T-helper 1 cell treated with Interleukin-12 subunit alpha and Interleukin-12 subunit beta and Interleukin-4 antibody, amounts not matched to agents 30 ng/mL and 1 ng/mL, for 36 hours (primary cell): Measurements from ENCODE around the gene NKX2-8. TPM values are rescaled to one million over a fixed set of nuclear protein-coding genes. Genes with fewer than 3 reads are reported as not detected.

Experiments used
- intact Hi-C: fragments of 100-400 bp; cut with micrococcal nuclease; formaldehyde crosslinking; loops from one replicate; pipeline ENCODE4 v1.15.1; 2024
- total RNA-seq: library from RNA; stranded (reverse); gene quantifications from 2 replicates; pipeline ENCODE4 v1.2.3, GENCODE V29; 2022

Gene NKX2-8
- total RNA-seq, result not detected in 2 replicates

GRCh38 chr14:36582011-36582873 is at the start of gene NKX2-8:
Gene NKX2-8 (minus strand): TSS chr14:36582614. CDS start chr14:36582389, 225 bp downstream.
- intact Hi-C loops, result loop anchor here (1.0 to 5.0 kb wide), 3 partner anchors 60 to 1010 kb away; partner anchors contain the start of gene NKX2-1

- intact Hi-C loops, result no loop called here
Observed at GRCh38 chr14:36627981-36628380, 45.6 kb upstream of the NKX2-8 start.

DNA sequence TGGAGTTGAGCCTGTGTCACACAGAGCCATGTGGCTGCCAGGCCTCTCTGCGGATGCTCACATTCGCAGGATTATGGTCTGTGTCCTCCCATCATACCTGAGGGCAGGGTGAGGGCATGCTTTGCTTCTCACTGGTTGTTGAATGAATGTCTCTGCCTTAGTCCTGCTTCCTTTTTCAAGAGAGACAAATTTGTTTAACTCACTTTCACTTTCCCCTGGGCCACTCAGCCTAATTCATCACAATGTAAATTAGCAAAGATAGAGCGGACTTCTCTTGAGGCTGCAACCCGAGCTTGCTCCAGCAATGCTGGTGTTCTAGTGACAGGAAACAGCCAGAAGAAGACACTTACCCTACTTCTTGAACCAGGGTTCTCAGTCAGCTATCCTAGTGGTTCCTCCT is 43.7 kb upstream of the NKX2-8 start:
- intact Hi-C loops, result no loop called here

GRCh38 chr14:36625436-36625835 is 43.0 kb upstream of the NKX2-8 start:
- intact Hi-C loops, result no loop called here

- intact Hi-C loops, result no loop called here
Observed at GRCh38 chr14:36625014-36625413, 42.6 kb upstream of the NKX2-8 start.

- intact Hi-C loops, result no loop called here
Observed at GRCh38 chr14:36619853-36620252, 37.4 kb upstream of the NKX2-8 start.

- intact Hi-C loops, result no loop called here
Observed at GRCh38 chr14:36619131-36619530, 36.7 kb upstream of the NKX2-8 start.

GRCh38 chr14:36618641-36619040 is 36.2 kb upstream of the NKX2-8 start:
- intact Hi-C loops, result no loop called here

DNA sequence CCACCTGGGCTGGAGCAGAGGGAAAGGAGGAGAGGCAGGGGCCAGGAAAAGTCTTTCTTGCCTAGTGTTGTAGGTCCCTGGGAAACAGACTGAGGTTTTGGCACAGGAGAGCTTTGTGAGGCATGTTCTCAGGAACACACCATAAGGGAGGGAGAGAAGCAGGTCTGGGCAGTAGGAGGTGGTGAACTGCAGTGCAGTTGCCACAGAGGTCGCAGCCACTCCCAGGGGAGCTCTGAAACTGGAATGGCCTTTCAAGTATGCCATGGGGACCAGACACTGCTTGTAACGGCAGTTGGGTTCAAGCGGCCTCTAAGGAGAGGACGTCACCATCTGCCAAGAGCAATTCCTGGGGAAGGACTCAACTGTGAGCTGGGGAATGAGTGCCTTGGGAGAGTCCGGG is 35.4 kb upstream of the NKX2-8 start:
- intact Hi-C loops, result no loop called here

DNA sequence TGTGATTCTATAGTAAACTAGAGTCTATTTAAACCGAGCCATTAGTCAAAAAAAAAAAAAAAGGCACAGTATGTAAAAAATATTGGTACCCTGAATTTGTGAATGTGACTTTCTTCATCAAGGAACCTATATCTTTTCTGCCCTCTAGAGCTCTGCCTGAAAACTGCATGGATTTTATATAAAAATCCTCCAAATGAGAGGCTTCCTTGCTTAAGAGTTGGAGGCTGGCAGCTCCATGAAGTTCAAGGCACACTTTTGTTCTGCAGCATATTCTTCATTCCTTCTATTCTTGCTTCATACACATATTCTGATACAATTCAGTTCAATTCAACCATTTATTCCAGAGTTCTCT is 23.1 kb upstream of the NKX2-8 start:
- intact Hi-C loops, result loop anchor here (1.0 to 10.0 kb wide), 4 partner anchors 52 to 722 kb away; no protein-coding TSS in a partner anchor

GRCh38 chr14:36604757-36605505 is 22.5 kb upstream of the NKX2-8 start:
- intact Hi-C loops, result loop anchor here (1.0 to 10.0 kb wide), 4 partner anchors 52 to 722 kb away; no protein-coding TSS in a partner anchor

- intact Hi-C loops, result loop anchor here (10.0 kb wide), 1 partner anchor 636 kb away; no protein-coding TSS in a partner anchor
Observed at GRCh38 chr14:36600431-36600830, 18.0 kb upstream of the NKX2-8 start.

DNA sequence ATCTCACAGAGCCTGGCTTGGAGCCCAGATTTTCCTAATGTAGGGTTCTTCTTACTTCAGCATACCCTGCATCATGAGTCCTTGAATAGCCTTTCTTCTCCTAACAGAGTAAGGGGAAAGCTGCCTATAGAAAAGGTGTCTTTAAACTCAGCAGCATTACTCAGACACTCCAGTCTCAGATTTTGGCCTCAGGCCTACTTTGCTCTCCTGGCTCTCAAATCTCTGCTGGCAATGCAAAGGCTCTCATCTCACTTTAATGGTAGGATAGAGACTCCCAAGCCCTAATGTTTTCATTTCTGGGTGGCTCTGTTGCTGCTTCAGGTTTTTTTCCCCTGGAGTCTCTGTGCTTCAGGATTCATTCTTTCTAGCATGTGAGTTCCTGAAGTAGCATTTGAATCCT is 9.1 kb upstream of the NKX2-8 start:
- intact Hi-C loops, result no loop called here

- intact Hi-C loops, result loop anchor here (5.0 kb wide), 1 partner anchor 76 kb away; no protein-coding TSS in a partner anchor
Observed at GRCh38 chr14:36588788-36589187, 6.4 kb upstream of the NKX2-8 start.

GRCh38 chr14:36588119-36588518 is 5.7 kb upstream of the NKX2-8 start:
- intact Hi-C loops, result loop anchor here (5.0 kb wide), 1 partner anchor 76 kb away; no protein-coding TSS in a partner anchor

GRCh38 chr14:36585100-36585499 is 2.7 kb upstream of the NKX2-8 start:
- intact Hi-C loops, result loop anchor here (5.0 kb wide), 1 partner anchor 73 kb away; no protein-coding TSS in a partner anchor

GRCh38 chr14:36583893-36584811 is 1.7 kb upstream of the NKX2-8 start:
- intact Hi-C loops, result loop anchor here (5.0 kb wide), 2 partner anchors 62 to 1008 kb away; partner anchors contain the start of gene NKX2-1

- intact Hi-C loops, result loop anchor here (5.0 kb wide), 2 partner anchors 61 to 1009 kb away; partner anchors contain the start of gene NKX2-1
Observed at GRCh38 chr14:36583242-36583892, 953 bp upstream of the NKX2-8 start.

DNA sequence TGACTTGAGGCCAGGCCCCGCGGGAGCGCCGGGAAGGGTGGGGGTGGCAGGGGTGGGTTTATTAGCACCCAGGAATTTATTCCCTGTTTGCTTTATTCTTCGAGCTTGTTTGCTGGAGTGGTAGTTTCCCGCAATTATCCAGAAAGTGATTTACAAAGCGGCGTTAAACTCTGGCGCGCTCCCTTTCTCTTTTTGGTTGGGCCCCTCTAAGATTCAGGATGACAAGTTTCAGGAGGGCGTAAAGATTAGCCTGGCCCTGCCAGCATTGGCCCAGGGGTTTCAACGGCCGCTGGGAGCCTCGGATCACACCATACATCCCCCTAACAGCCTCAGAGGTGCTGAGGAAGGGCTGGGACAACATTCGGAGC is 444 bp upstream of the NKX2-8 start:
- intact Hi-C loops, result loop anchor here (1.0 to 5.0 kb wide), 3 partner anchors 61 to 1009 kb away; partner anchors contain the start of gene NKX2-1
